ENCODE data around the gene SSX4.
"Not testable (repeated sequence)": the region's sequence is repeated elsewhere in the genome, so short reads cannot be mapped to it uniquely, and the experiment has no call there.

GRCh38 chrX:48429606-48430005, 46.3 kb downstream of the SSX4 start:
- not testable (repeated sequence) for TF ChIP-seq MAX (IDR thresholded peaks at IDR 0.05; ENCODE audit: low read depth, low read length); CTCF (IDR thresholded peaks at IDR 0.05; ENCODE audit: low read depth, low read length); POLR2A (IDR thresholded peaks at IDR 0.05; ENCODE audit: extremely low read depth, insufficient read length)
